Right kidney (tissue), 1 donor: Measurements from ENCODE around the gene RGS10.
A peak's percentile ranks its signal among the peaks of the same experiment; 100 is the strongest.
"Not testable (repeated sequence)": the region's sequence is repeated elsewhere in the genome, so short reads cannot be mapped to it uniquely, and the experiment has no call there.

ENCODE experiments used
- DNase-seq: peaks from one replicate; pipeline ENCODE4 v3.0.0-alpha.2; 2016

RGS10 gene

GRCh38 chr10:119540038-119540437 lies 2.5 kb downstream of the RGS10 start:
- no peak for DNase-seq

DNA sequence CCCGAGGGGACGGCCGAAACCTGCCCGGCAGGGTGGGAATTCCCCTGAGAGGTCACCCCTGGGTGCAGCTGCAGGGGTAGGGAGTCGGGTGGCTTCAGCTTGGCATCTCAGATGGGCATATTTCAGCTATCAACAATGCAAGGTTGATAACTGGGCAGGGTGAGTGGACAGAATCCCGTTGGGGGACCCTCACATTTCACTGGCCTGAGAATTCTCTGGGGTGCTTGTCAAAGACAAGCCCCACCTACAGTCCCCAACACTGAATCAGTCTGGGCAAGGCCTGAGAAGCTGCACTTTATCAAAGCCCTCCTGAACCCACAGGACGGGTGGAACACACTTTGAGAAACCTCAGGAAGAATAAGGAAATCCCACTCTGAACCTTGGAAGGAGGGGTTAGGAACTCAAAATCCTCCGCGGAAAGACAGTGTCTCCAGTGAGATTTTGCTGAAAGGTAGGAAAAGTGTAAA lies 3.1 kb downstream of the RGS10 start:
- DNase-seq: no peak

GRCh38 chr10:119538632-119539358 lies 3.7 kb downstream of the RGS10 start:
- no peak for DNase-seq

DNA sequence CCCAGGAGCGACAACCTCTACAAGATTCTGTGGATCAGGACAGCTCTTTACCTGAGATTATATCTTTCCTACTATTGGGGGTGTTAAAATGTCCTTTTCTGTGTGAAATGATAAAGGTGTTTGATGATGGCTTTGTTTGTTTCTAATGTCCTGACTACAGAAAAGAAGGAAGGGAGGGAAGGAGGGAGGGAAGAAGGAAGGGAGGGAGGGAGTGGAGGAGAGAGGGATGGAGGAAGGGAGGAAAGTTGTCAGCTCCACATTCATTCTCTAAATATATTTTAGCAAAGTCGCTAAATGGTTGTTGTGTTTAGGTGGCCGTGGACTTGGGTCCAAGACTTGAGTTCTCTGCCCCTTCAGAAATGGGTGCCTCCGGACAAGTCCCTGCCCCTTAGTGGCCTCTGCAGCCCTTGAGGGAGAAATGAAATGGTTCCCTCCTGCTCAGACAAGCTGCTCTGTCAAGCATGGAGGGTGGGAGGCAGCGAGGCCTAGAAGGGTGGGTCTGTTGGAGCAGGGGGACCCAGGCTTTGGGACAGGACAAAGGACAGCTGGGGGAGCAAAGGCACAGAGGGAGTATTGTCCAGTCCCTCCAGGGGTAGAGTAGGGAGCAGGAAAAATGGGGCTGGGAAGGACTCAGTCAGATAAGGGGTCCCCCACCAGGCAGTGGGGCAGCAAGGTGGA lies 4.4 kb downstream of the RGS10 start:
- DNase-seq: peak; percentile 32

- DNase-seq: no peak
Measured at GRCh38 chr10:119536508-119537025, 6.0 kb downstream of the RGS10 start.

GRCh38 chr10:119535837-119536507 lies 6.5 kb downstream of the RGS10 start:
- DNase-seq: no peak

GRCh38 chr10:119535305-119535704 lies 7.2 kb downstream of the RGS10 start:
- DNase-seq: no peak

DNA sequence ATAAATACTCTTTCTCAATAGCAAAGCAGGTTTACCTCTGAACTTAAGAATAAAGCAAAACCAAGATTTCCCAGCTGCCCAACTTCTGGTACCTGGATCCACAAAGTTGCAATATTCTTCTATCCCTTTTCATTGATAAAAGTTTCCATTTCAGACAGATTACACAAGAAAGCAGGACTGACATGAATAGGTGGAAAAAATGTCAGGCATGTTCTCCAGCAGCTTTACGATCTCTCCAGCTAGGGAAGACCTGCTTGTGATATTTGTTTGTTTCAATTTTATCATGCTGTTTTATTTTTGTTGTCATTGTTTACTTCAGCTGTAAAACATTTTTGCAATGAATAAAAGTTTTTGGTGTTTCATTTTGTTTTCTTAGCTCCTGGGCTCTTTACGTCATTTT lies 9.0 kb downstream of the RGS10 start:
- DNase-seq: no peak

- not testable (repeated sequence) for DNase-seq
Measured at GRCh38 chr10:119532791-119533190, 9.7 kb downstream of the RGS10 start.

GRCh38 chr10:119532251-119532650 lies 10.3 kb downstream of the RGS10 start:
- DNase-seq: not testable (repeated sequence)

- DNase-seq: no peak
Measured at GRCh38 chr10:119531067-119531466, 11.5 kb downstream of the RGS10 start.

- not testable (repeated sequence) for DNase-seq
Measured at GRCh38 chr10:119528663-119529237, 13.8 kb downstream of the RGS10 start.

GRCh38 chr10:119526621-119527592 lies 15.6 kb downstream of the RGS10 start:
- DNase-seq: no peak

- DNase-seq: no peak
Measured at GRCh38 chr10:119526149-119526548, 16.4 kb downstream of the RGS10 start.

DNA sequence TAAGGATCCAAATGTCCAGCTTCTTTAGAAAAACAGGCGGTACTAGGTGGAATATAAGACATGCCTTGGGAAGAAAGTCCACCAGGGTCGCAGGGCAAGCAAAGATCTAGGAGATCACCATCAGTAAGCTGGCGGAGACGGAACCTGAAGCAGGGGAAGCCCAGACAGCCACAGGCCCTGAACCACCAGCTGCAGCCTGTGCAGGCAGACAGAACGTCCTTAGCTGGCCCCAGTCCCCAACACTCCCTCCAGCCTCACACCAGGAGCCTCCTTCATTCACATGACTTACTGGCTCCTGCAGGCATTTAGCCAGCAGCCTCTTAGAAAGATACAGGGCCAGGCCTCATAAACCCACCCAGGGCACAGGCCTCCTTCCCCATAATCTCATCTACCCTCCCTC lies 17.4 kb downstream of the RGS10 start:
- DNase-seq: no peak

GRCh38 chr10:119524720-119525070 lies 17.8 kb downstream of the RGS10 start:
- no peak for DNase-seq

DNA sequence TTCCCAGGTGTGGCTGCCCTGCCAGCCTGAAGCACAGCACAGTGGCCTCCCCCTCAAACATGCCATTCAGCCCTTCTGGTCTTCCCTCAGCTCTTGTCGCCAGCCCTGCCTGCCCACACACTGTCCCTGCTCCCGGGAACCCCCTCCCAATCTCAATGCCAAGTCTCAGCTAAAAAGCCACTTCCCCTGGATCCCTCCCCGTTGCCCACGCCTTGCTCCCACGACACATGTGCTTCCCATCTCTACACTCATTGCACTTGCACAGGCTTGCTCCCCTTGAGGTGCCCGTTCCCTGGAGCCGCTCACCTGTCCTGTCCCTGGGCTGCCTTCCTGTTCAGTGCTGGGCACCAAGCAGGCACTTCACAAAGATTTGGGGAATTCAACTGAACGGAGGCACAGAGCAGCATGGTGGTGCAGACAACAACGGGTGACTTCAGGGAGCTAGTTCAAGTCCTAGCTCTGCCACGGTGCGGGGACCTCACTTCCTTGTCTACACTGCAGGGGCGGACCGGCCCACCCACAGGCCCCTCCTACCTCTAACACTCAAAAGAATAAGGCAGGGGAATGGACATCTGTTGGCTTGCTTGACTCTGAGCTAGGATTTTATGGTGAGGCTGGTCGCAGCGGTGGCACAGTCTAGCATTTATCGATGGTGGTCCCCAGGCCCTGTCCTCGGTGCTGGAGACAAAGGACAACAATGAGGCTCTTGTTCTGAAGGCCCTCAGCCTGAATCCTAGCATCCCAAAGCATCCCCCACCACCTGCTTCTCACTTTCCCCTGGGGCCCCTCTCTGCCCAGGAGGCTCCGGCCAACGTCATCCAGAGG lies 18.4 kb downstream of the RGS10 start:
- no peak for DNase-seq

DNA sequence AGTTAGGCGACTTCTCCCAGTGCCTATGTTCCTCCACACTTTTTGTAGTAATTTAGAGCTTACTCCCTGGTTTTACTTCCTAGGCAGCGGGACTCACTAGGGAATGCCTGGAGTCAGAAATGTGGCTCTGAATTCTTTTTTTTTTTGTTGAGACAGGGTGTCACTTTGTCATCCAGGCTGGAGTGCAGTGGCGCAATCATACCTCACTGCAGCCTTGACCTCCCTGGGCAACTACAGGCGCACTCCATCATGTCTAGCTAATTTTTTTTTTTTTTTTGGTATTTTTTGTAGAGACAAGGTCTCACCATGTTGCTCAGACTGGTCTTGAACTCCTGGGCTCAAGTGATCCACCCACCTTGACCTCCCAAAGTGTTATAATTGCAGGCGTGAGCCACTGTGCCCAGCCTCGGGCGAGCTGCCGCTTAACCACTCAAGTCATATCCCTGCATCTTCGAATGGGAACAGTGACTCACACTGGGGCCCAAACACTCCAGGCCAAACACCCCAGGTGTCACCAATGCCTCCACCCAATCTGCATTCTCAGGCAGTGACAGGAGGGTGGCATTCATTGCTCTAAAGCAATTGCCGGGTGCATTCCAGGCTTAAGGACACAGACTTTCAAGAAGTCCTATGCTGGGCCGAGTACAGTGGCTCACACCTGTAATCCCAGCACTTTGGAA lies 19.6 kb downstream of the RGS10 start:
- DNase-seq: no peak

GRCh38 chr10:119521443-119522204 lies 20.9 kb downstream of the RGS10 start:
- DNase-seq: no peak
